NCI-H187 treated with DMSO at 0.1 percent for 48 hours (cell line): ENCODE results near the gene CNOT8.

Experiments
- DNase-seq: peaks from one replicate; lab custom pipeline; 2025; lab: John Stamatoyannopoulos, UW

Gene CNOT8

GRCh38 chr5:154923441-154924430 lies 65.3 kb downstream of the CNOT8 start:
- DNase-seq: no peak
